Muscle of back (tissue), 11 donors: ENCODE results near the gene NCKAP5. TPM values are rescaled to one million over a fixed set of nuclear protein-coding genes. Genes with fewer than 3 reads are reported as not detected.
"Not testable (repeated sequence)": the region's sequence is repeated elsewhere in the genome, so short reads cannot be mapped to it uniquely, and the experiment has no call there.

Experiments
- DNase-seq, 3 donors: peaks; one replicate each; pipeline versions ENCODE4 v3.0.0 to v3.0.0-alpha.2; 2013
- polyA plus RNA-seq, 10 donors: library from polyadenylated mRNA; unstranded; fragments of 120-200 nt; gene quantifications; one replicate each; pipeline ENCODE4 v1.2.1, GENCODE V29; 2013; ENCODE audit not compliant: insufficient read length in 10 of 10

NCKAP5 gene
- polyA plus RNA-seq, 10 donors: 3.3 to 8.8 (median 6.7) TPM

DNA sequence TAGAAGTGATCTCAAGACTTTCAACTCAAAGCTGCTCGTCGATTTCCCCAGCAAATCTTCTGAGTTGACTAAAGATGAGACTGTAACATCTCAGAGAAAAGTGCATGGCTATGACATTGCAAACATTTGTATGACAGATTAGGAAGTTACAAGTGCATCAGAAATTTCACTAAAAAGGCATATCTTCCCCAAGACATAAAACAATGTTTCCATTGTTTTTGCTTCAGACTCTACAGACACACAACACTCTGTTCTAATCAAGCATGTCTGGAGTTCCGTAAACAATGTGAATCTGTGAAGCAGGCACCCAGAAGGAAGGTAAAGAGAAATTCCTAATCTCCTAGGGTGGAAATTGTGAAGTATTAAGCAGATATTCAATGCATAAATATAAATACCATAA lies 753.6 kb downstream of the NCKAP5 start:
- no peak for DNase-seq

DNA sequence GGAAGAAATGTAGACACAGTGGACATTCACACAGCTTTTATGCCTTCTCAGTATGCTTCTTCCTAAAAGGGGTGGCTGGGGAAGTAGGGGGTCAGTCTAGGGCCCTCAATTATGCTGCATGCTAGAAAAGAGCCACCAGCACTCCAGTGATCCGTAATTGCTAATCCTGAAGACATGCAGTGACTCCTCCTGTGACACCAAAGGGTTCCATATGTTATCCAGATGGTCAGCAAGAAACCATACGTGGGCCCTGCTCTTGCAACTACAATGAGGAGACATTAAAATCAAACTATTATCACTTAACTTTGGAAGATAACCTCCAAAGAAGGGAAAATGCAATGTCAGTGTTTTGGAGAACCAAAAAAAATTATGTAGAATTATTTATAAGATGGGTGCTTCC lies 754.8 kb downstream of the NCKAP5 start:
- no peak for DNase-seq

DNA sequence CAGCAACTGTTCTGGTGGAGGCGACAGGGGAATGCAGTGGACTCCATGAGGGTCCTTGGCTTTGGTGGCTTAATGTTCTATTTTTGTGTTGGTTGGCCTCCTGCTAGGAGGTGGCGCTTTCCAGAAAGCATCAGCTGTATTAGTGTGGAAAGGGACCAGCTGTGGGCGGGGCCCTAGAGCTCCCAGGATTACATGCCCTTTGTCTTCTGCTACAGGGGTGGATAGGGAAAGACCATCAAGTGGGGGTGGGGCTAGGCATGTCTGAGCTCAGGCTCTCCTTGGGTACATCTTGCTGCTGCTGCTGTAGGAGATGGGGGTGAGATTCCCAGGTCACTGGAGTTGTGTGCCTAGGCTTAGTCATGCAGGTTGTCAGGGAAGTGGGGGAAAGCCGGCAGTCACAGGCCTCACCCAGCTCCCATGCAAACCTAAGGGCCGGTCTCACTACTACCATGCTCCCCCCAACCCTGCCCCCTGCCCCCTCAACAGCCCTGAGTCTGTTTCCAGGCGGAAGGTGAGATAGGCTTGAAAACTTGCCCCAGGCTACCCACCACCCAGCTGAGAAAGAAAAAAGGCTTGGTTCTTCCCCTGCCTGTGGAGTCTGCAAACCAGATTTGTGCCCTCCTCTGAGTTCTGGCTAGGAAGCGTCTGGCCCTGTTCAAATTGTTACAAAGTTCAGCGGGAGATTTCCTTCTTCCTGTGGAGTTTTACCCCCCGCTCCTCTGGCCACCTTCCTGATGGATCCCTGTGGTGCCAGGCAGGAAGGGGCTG lies 756.9 kb downstream of the NCKAP5 start:
- DNase-seq: no peak

DNA sequence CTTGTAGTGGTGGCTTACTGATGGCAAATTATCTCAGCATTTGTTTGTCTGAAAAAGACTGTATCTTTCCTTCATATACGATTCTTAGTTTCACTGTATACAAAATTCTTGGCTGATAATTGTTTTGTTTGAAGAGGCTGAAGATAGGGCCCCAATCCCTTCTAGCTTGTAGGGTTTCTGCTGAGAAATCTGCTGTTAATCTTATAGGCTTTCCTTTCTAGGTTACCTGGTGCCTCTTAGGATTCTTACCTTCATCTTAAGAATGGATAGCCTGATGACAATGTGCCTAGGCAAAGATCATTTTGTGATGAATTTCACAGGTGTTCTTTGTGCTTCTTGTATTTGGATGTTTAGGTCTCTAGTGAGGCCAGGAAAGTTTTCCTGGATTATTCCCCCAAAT lies 758.3 kb downstream of the NCKAP5 start:
- DNase-seq: not testable (repeated sequence)

DNA sequence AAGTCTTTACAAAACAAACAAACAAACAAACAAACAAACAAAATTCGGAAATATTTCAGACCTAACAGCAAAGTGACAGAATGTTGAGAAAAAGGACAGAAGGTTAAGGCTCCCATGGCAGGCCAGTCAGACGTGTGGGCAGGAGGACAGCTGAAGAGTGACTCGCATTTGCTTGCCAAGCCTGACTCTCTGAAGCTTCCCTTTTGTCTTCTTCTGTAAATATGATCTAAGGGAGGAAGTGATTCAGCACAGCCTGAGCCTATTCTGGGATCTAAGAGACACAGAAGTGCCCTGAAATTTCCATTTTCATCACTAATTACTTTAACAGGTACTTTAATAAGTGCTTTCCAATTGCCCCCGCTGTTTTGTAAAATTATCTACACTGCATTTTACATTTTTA lies 764.2 kb downstream of the NCKAP5 start:
- peak; percentile 41 to 67 (median 43) for DNase-seq

DNA sequence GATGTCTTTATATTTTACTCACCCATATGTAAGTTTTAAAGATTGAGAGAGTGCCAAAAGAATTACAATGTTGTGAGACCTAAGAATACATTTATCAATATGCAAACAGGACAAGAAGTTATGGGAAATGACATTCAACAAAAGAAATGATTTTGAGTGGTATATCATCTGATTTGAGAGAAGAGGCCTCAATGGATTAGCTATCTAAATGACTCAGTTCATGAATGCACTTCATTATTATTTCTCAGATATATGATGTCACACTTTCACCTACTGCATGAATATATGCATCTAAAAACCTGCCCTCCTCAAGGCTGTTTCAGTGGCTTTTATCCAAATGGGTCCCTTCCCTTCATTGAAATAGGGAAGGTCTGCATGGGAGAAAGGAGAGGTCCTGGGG lies 769.9 kb downstream of the NCKAP5 start:
- no peak for DNase-seq

DNA sequence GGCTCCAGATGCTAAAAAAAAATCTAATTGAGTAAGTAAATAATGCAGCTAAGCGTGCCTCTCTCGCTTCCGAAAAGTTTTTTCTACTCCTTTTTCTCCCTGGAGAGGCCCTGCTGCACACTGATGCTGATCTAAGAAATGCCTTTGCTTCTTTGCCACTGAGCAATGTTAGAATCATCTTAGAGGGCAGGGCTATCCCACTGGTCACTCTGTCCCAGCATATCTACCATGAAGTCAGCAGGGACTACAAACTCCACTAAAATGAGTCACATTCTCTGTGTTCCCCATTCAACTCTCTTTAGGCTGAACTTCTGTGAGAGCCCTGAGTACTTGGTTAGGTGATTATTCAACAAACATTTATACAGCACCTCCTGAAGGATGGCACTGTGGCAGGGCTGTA lies 770.7 kb downstream of the NCKAP5 start:
- DNase-seq: peak in 1 of 3 donors; percentile 21

DNA sequence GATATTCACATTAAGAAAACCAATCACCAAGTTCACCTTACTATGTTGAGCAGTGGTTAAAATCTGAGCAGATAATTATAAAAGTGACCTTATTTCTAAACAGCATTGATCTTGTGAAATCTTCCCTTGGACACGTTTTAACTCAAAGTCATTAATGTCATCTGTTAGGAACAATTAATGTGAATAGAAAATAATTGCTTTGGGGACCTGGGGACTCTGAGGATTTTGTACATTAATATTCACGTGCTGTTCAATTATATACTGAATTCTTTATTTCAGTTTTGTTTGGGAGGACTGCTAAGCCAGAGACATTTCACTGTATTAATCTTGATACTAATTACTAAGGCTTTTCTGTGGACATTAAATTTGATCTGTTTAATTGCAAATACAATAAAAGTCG lies 771.2 kb downstream of the NCKAP5 start:
- DNase-seq: no peak

DNA sequence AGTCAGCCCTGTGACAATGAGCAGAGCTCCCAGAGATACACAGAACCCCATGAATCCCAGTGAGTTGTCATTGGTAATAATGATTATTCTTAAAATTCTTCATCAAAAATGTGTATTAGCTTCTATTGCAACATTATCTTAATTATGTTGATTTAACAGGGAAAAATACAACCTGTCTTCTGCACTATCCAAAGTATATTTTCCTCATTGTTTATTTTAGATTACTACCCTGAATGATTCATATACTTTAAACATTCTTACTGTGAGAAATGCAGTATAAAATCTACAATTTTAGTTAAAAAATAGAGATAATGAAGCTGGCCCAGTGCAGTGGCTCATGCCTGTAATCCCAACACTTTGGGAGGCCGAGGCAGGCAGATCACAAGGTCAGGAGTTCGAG lies 773.0 kb downstream of the NCKAP5 start:
- DNase-seq: no peak

DNA sequence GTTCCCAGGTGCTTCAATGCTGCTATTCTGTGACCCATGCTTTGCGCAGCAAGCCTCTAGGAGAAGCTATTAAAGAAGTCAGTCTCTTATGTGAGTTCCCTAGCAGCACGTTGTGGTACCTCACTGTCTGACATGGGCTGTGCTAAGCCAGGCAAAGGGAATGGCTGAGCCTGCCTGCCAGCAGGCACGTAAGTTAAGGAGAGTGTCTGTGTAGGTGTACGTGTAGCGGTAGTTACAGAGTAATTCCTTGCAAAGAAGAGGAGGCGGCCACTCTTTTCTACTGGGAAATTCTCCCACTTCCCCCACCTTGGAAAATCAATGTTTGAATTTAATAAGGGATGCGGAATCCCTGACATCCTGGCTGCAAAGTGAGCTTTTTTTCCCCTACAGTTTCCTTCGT lies 774.7 kb downstream of the NCKAP5 start:
- DNase-seq: no peak

DNA sequence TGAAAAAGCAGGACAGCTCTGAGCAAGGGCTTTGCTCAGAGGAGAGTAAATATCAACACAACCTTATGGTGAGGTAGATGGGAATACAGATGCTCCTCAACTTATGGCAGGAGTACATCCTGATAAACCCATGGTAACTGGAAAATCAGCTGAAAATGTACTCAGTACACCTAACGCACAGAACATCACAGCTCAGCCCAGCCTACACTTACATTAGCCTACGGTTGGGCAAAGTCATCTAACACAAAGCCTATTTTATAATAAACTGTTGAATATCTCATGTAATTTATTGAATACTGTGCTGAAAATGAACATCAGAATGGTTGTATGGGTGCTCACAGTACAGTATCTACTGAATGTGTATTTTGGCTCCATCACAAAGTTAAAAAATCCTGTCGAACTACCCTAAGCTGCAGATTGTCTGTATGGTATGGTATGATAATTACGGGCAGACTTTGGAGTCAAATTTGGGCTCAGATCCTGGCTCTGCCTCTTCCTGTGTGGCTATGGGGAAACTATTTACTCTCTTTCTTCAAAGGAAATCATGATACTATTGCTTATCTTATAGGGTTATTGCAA lies 778.0 kb downstream of the NCKAP5 start:
- DNase-seq: peak in 1 of 3 donors; percentile 48

DNA sequence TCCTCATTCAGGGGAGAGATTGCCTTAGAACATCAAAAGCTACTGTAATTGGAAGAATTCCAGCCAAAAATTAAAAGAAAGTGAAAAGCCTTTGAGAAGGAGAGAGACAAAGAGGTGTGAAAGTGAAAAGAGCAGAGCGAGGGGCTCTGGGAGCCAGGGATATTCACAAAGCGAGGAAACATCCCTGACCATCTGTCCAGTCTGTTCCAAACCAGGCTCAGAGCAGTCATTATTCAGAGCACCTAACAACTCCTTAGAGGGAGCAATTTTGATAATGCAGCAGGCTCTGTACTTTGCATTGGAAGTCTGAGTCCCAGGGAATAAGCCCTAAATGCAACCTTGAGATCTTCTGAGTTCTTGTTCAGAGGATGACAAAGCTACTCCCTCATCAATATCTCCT lies 779.2 kb downstream of the NCKAP5 start:
- DNase-seq: no peak

DNA sequence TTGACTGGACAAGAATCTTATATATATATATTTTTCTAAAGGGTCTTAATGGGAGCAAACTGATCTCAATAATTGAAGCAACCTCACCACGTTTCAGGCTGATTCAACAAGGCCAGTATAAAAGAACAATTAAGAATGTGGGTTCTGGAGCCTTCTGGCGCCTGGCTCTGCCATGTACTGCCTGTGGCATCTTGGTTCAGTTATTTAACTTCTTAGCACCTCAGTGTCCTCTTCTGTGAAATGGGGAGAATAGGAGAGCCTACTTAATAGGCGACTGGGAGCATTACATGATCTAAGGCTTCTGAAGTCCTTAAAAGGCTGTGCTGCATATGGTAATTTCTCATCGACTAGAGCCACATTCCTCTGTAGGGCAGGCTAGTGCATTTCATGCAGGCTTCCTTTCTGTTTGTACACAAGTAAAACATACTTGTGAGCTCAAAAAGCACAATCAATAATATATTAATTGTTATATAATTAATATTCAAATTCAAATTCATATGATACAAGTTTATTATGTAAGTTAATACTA lies 779.9 kb downstream of the NCKAP5 start:
- no peak for DNase-seq

DNA sequence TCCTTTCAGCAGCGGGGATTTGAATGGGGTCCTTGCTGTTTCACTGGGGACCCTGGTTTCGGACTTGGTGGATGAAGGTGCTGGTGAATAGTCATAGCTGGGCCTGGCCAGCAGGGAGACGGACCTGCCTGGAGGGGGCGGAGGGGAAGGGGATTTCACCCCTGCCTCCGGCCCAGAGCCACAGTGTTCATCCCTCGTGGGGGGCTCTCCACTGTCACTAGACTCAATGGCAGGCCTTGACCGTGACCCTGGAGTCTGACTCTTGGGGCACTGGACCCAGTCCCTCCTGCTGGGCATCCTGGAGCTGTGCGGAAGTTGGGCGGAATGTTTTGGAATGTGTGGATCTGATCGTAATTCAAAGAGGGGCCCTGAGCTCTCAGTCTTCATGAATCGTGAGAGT lies 784.4 kb downstream of the NCKAP5 start:
- no peak for DNase-seq

DNA sequence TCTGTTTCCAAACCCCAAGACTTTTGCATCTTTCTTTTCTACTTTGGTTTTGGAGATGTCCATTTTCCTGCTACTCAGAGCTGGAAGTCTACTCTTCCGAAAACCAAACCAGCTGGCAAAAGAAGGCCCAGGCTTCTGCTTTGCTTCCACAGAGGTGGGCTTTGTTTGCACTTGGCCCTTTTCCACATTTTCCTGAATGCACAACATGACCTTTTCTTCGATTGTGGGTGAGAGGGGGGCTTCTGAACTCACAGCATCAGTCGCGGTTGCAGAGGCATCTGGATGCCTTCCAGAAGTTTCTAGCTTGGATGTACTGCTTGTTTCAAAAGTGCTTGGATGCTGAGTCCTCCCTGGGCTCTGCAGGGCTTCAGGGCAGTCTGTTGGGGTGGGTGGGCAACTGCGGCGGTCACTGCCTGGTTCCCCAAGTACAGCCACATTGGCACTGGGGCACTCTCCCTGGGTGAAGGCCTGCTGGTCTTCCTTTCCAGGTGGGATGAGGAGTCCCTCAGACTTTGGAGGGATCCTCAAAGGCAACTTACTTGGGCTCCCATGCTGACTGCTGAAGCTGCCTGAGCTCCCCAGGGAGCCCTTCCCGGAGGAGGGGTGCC lies 786.0 kb downstream of the NCKAP5 start:
- DNase-seq: no peak

DNA sequence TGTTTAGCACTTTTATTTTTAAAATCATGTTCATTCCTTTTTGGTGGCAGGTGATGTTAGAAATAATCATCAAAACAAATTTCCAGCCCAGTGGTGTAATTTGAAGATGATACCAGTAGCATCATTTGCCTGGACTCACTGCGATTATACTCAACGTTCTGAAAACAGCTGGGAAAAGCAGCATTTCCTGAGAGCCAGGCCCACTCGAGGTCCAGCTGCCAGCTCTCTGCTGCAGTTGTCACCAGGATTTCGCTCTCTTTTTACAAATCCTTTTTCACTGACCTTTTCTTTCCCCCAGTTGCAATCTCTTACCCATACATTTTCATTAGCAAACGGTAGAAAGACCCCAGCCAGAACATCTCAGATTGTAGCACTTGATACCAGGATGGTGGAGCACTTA lies 787.6 kb downstream of the NCKAP5 start:
- DNase-seq: peak in 1 of 3 donors; percentile 49

DNA sequence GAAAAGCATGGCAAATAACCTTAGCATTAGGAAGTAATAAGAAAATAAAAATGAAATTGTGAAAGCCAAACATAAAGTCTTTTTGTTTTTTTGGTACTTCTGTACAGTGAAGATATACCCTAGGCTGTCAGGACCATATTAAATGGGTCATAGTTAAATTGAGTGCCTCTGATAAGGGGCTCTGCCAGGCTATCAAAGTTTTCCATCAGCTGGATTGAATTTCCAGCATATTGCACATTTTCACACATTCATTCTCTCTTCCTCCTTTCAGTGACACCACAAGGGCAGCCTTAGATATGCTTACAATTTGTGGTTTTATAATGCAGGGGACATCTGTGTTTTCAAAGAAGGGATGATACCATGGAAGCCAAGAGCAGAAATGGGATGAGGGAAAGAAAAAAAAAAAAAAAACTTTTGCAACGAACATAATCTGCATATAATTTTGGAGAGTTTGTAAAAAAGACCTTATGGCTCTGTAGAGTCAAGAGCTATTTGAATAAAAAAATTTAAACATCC lies 789.0 kb downstream of the NCKAP5 start:
- no peak for DNase-seq

DNA sequence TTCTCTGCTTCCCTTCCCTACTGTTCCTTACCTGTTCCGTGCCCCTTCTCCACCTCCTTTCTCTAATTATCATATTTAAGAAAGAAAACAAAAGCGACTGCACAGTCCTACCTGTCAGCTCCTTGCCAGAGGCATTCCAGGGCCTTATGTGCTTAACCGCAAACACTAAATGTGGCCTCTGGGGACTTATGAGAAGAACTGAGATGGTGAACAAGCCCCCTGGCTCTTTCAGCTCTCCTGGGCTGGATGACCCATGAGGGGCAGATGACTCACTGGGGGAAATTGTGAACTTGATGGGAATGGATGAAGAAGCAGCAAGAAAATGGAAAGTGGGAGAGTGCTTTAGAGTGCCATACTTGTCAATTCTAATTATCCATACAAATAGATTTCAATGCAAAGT lies 792.0 kb downstream of the NCKAP5 start:
- no peak for DNase-seq

DNA sequence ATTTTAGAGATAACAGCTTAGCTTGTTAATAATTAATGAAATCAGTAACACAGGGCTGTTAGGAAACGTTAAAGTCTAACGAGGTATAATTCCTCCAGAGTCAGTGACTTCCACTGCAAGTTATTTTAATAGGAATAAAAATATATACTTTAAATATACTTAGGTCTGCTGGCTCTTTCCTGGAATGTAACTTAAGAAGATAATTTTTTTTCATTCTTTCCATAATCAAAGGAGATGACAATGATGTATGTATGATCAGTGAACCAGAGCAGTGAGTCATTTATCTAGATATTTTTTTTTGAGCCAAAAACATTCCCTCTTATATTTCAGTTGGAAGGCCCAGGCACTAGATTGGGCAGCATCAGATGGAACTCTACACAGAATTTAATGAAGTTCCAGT lies 794.1 kb downstream of the NCKAP5 start:
- DNase-seq: no peak

DNA sequence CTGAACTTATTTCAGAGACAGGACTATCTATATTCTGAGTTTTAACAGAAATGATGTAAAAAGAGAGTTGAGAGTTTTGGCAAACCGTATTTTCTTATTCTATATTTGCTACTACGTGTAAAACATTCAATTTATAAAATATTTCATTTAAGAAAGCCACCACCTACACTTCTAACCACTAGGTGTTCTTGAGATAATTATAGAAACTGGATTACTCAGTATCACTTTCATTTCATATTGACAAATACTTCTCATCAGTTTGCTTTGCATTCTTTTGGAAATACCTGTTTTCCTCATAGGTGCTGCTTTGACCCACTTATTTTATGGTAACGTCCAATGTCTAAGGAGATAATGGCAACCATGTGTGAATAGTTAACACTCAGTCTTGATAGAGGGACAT lies 794.9 kb downstream of the NCKAP5 start:
- no peak for DNase-seq

DNA sequence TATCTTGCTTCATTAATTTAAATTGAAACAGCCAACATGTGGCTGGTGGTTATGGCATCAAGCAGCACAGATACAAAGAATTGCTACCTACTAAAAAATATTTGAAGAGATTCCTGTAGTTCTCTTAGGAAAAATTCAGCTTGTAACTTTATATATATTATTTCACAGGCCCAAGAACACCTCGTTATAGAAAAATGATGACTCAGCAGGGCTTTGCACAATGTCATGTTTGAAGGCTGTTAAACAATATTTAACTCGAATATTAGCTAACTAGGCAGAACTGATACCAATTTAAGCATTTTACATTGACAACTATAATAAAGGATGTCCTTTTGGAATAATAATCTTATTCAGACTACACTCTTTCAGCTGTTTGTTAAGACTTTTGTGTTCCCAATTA lies 795.9 kb downstream of the NCKAP5 start:
- no peak for DNase-seq

DNA sequence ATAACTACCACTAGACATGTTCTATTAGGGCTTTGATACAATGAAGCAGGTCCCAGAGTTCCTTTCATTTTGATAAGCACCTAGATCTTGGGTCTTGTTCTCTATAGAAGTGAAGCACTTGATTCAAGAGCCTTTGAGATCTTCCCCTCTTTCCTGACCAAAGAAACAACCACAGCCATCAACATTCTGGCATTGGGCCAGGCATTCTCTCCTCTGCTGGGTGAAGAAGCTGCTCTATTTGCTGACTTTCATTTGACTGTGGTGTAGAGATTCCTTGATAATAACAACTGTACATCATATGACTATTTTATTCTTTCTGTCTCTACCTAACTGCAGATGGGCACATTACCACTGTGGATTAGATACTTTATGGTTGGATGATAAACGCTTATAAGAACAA lies 801.7 kb downstream of the NCKAP5 start:
- no peak for DNase-seq

DNA sequence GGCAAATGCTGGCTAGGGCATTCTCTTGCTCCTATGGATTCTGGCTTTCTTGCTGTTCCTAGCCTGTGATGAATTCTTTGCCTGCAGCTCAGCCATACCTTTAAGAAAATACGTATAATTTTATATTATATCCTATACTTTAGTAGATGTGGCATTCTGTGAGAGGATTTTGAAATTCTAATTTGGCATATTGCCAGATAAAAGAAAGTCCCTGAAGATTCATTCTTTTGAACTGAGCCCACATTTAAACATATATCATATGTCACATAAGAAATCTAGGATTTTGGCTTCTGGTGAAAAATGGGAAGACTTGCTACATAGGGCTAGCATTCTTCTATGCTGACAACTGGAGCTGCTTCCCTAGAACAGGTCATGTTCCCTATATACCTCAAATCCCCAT lies 806.8 kb downstream of the NCKAP5 start:
- DNase-seq: no peak
